K562 treated with DMSO at 1 percent for 12 hours (cell line): Measurements from ENCODE around the gene RBM38. TPM values are rescaled to one million over a fixed set of nuclear protein-coding genes. Genes with fewer than 3 reads are reported as not detected.

Source experiments
- total RNA-seq: library from RNA; unstranded; fragments of 300-600 nt; gene quantifications from 2 replicates; pipeline ENCODE4 v1.2.3, GENCODE V29; 2022; ENCODE audit not compliant: insufficient read depth

The RBM38 gene
- total RNA-seq: 77.0 and 112 TPM in 2 replicates

GRCh38 chr20:57390604-57391438 is at the start of gene RBM38:
Gene RBM38, plus strand, starts transcription at chr20:57391396. Its CDS starts 186 bp downstream, at chr20:57391582.

GRCh38 chr20:57351042-57351783 is 40.0 kb upstream of the RBM38 start, which contains the start of gene RAE1:
Gene RAE1, plus strand, starts transcription at chr20:57351255. Its CDS starts 2,784 bp downstream, at chr20:57354039.

Other genes with a start within 250 kb of the RBM38 start
- gene BMP7, start 124.8 kb upstream of the RBM38 start, total RNA-seq: not detected in 2 replicates
- gene SPO11, start 61.6 kb upstream of the RBM38 start, total RNA-seq: not detected in 2 replicates
- 26.5 and 47.3 TPM in 2 replicates for gene RAE1, start 40.1 kb upstream of the RBM38 start, total RNA-seq
- gene CTCFL, start 133.7 kb downstream of the RBM38 start, total RNA-seq: 34.0 and 84.5 TPM in 2 replicates
- 0.14 TPM in 1 of 2 replicates, not detected in the other for gene PCK1, start 169.7 kb downstream of the RBM38 start, total RNA-seq
- gene ZBP1, start 229.0 kb downstream of the RBM38 start, total RNA-seq: not detected in 2 replicates